WTC11 (cell line): Measurements from ENCODE around the gene OGFOD3. TPM values are rescaled to one million over a fixed set of nuclear protein-coding genes. Genes with fewer than 3 reads are reported as not detected.

ENCODE experiments used
- ATAC-seq: fragments of 200-7000 bp; cut with Tn5 transposase; 2 replicates; pipeline ENCODE4 v1.10.0; 2021; ENCODE audit warnings: mild to moderate bottlenecking, moderate library complexity
- CTCF ChIA-PET: fragments of 300-600 bp; sonication (Branson Sonifier 250); formaldehyde crosslinking; loops from one replicate; lab custom pipeline; 2021; ENCODE audit warnings: antibody characterized with exemption; lab: Charles Lee
- POLR2A ChIA-PET: fragments of 350-600 bp; sonication (Branson Sonifier 250); formaldehyde crosslinking; loops from one replicate; lab custom pipeline; 2021; ENCODE audit warnings: antibody characterized with exemption; lab: Charles Lee
- DNase-seq: peaks from one replicate; pipeline ENCODE4 v3.0.0; 2021; ENCODE audit warnings: low spot score
- H3K27ac Mint-ChIP-seq: 2 replicates; pipeline ENCODE4 v1.8.0; 2021; ENCODE audit warnings: mixed read lengths
- H3K27me3 Mint-ChIP-seq: 2 replicates; pipeline ENCODE4 v1.8.0; 2021; ENCODE audit warnings: low read depth, mild to moderate bottlenecking, moderate library complexity, mixed read lengths
- H3K36me3 Mint-ChIP-seq: 2 replicates; pipeline ENCODE4 v1.8.0; 2021; ENCODE audit warnings: mixed read lengths
- H3K4me1 Mint-ChIP-seq: 2 replicates; pipeline ENCODE4 v1.8.0; 2022; ENCODE audit warnings: mixed read lengths
- H3K4me3 Mint-ChIP-seq: 2 replicates; pipeline ENCODE4 v1.8.0; 2021; ENCODE audit warnings: mild to moderate bottlenecking, moderate library complexity, mixed read lengths
- H3K9me3 Mint-ChIP-seq: 2 replicates; pipeline ENCODE4 v1.8.0; 2021; ENCODE audit warnings: mixed read lengths
- ARID4B ChIP-seq: sonication (generic); formaldehyde crosslinking; IDR thresholded peaks from 2 replicates; pipeline ENCODE4 v1.8.0; 2023; ENCODE audit warnings: missing genetic modification reagents, mild to moderate bottlenecking, borderline replicate concordance
- ATF1 ChIP-seq: sonication (generic); formaldehyde crosslinking; IDR thresholded peaks from 2 replicates; pipeline ENCODE4 v1.8.1; 2023; ENCODE audit warnings: mild to moderate bottlenecking, moderate library complexity, missing genetic modification reagents
- ATF2 ChIP-seq: sonication (generic); formaldehyde crosslinking; IDR thresholded peaks from 2 replicates; pipeline ENCODE4 v1.8.1; 2022; ENCODE audit warnings: low read depth, missing genetic modification reagents, borderline replicate concordance
- ATF3 ChIP-seq: sonication (generic); formaldehyde crosslinking; conservative IDR thresholded peaks from 2 replicates; pipeline ENCODE4 v1.8.1; 2022; ENCODE audit warnings: mild to moderate bottlenecking, missing genetic modification reagents
- CBFB ChIP-seq: sonication (generic); formaldehyde crosslinking; IDR thresholded peaks from 2 replicates; pipeline ENCODE4 v1.8.1; 2022; ENCODE audit warnings: mild to moderate bottlenecking, low read depth, missing genetic modification reagents
- CREB1 ChIP-seq: sonication (generic); formaldehyde crosslinking; IDR thresholded peaks from 2 replicates; pipeline ENCODE4 v1.8.0; 2023; ENCODE audit warnings: mild to moderate bottlenecking, missing genetic modification reagents
- ERG ChIP-seq: fragments of 250-450 bp; sonication (Bioruptor Pico); IDR thresholded peaks from 2 replicates; pipeline ENCODE4 v1.8.0; 2021; ENCODE audit warnings: mild to moderate bottlenecking
- KAT7 ChIP-seq: sonication (generic); formaldehyde crosslinking; IDR thresholded peaks from 2 replicates; pipeline ENCODE4 v1.8.1; 2023; ENCODE audit warnings: missing genetic modification reagents, mild to moderate bottlenecking, borderline replicate concordance
- MLX ChIP-seq: sonication (generic); formaldehyde crosslinking; IDR thresholded peaks from 2 replicates; pipeline ENCODE4 v1.8.1; 2023; ENCODE audit warnings: mild to moderate bottlenecking, missing genetic modification reagents, moderate library complexity
- NR2C2 ChIP-seq: sonication (generic); formaldehyde crosslinking; IDR thresholded peaks from 2 replicates; pipeline ENCODE4 v1.8.0; 2022; ENCODE audit warnings: mild to moderate bottlenecking, missing genetic modification reagents
- NR3C1 ChIP-seq: sonication (generic); formaldehyde crosslinking; conservative IDR thresholded peaks from 2 replicates; pipeline ENCODE4 v1.8.1; 2023; ENCODE audit warnings: low read depth, mild to moderate bottlenecking, missing genetic modification reagents
- PREB ChIP-seq: sonication (generic); formaldehyde crosslinking; IDR thresholded peaks from 2 replicates; pipeline ENCODE4 v1.8.1; 2022; ENCODE audit warnings: mild to moderate bottlenecking, missing genetic modification reagents, moderate library complexity, borderline replicate concordance
- PRRX2 ChIP-seq: fragments of 250-450 bp; sonication (Bioruptor Pico); IDR thresholded peaks from 2 replicates; pipeline ENCODE4 v1.8.0; 2021; ENCODE audit warnings: mild to moderate bottlenecking
- ZNF121 ChIP-seq: sonication (generic); formaldehyde crosslinking; IDR thresholded peaks from 2 replicates; pipeline ENCODE4 v1.8.0; 2023; ENCODE audit warnings: missing genetic modification reagents
- ZNF232 ChIP-seq: sonication (generic); formaldehyde crosslinking; IDR thresholded peaks from 2 replicates; pipeline ENCODE4 v1.8.0; 2022; ENCODE audit warnings: mild to moderate bottlenecking, missing genetic modification reagents
- ZNF263 ChIP-seq: sonication (generic); formaldehyde crosslinking; IDR thresholded peaks from 2 replicates; pipeline ENCODE4 v1.8.1; 2022; ENCODE audit warnings: low read depth, mild to moderate bottlenecking, moderate library complexity, missing genetic modification reagents
- ZSCAN18 ChIP-seq: fragments of 250-450 bp; sonication (Bioruptor Pico); IDR thresholded peaks from 2 replicates; pipeline ENCODE4 v2.1.2; 2022; ENCODE audit warnings: mild to moderate bottlenecking, moderate library complexity
- total RNA-seq: library from RNA; stranded (reverse); gene quantifications from 3 replicates; pipeline ENCODE4 v1.2.3, GENCODE V29; 2021

The OGFOD3 gene
- total RNA-seq, 1 experiment from 2014 or later = 20.4 TPM

- Mint-ChIP-seq H3K27me3 (no peaks in the 10 kb centered on the region), H3K36me3 (no peaks in the 10 kb centered on the region), H3K9me3 (no peaks in the 10 kb centered on the region), H3K4me3 (no peak overlapping the region), H3K27ac (no peak overlapping the region), H3K4me1 (no peaks in the 10 kb centered on the region)
- ATAC-seq = no peak
- TF ChIP-seq CBFB = no peak
- TF ChIP-seq ATF1 (CRISPR knock-in tag) = no peak
- TF ChIP-seq ATF3 = no peak
- TF ChIP-seq KAT7 (CRISPR knock-in tag) = no peak
- no peak for TF ChIP-seq ZNF121
- no peak for TF ChIP-seq NR2C2 (CRISPR knock-in tag)
- TF ChIP-seq ATF2 = no peak
- no peak for TF ChIP-seq ZNF263
- no peak for TF ChIP-seq ZSCAN18 (CRISPR knock-in tag)
- no peak for TF ChIP-seq PREB (CRISPR knock-in tag)
- no peak for TF ChIP-seq ZNF232 (CRISPR knock-in tag)
- TF ChIP-seq PRRX2 (CRISPR knock-in tag) = no peak
- no peak for DNase-seq
- ChIA-PET POLR2A (no interaction called here), CTCF (no interaction called here)
Measured at GRCh38 chr17:82392941-82393340, 25.4 kb downstream of the OGFOD3 start.

- DNase-seq = no peak
- Mint-ChIP-seq H3K27me3 (no peaks in the 10 kb centered on the region), H3K36me3 (no peaks in the 10 kb centered on the region), H3K4me1 (no peaks in the 10 kb centered on the region), H3K4me3 (no peak overlapping the region), H3K27ac (no peak overlapping the region), H3K9me3 (no peaks in the 10 kb centered on the region)
- TF ChIP-seq ERG (CRISPR knock-in tag) (no peak), ARID4B (no peak), MLX (no peak), CREB1 (no peak), NR3C1 (CRISPR knock-in tag) (no peak)
- POLR2A ChIA-PET = no interaction called here
- ATAC-seq = no peak
- CTCF ChIA-PET = no interaction called here
Measured at GRCh38 chr17:82392209-82392920, 26.0 kb downstream of the OGFOD3 start.
